Placental pericyte (primary cell): ENCODE measurements around the gene PNPLA4. TPM values are rescaled to one million over a fixed set of nuclear protein-coding genes. Genes with fewer than 3 reads are reported as not detected.

ENCODE experiments used
- small RNA-seq: library from RNA; depleted of rRNA; stranded (forward); fragments of <200 nt; gene quantifications from one replicate; pipeline ENCODE3, GENCODE V24; 2012; ENCODE audit warnings: low replicate concordance
- total RNA-seq: library from RNA; depleted of rRNA; stranded (reverse); fragments of >200 nt; gene quantifications from 2 replicates; pipeline ENCODE4 v1.2.3, GENCODE V29; 2012

PNPLA4 gene
- total RNA-seq: 3.9 and 10.9 TPM in 2 replicates

GRCh38 chrX:7927259-7928167 is at the start of gene PNPLA4:
TSS of gene PNPLA4 (minus strand) at chrX:7927413. CDS start at chrX:7926119, 1,294 bp downstream.

Small RNAs within 50 kb of the gene (small RNA-seq; reads per million reads assigned to genes)
- gene AC005296.1: not detected

Other genes with a start within 250 kb of the PNPLA4 start
- gene VCX, start 84.2 kb downstream of the PNPLA4 start, total RNA-seq: not detected in 2 replicates
- not detected in 2 replicates for gene VCX2, start 243.9 kb upstream of the PNPLA4 start, total RNA-seq